VCaP (cell line): ENCODE measurements around the gene GRIP2.

ENCODE experiments used
- H3K27ac ChIP-seq: fragments of 450-650 bp; 2 replicates; pipeline ENCODE4 v1.5.1; 2017
- CTCF ChIP-seq: fragments of 450-650 bp; conservative IDR thresholded peaks from 2 replicates; pipeline ENCODE4 v1.5.1; 2017; ENCODE audit warnings: mild to moderate bottlenecking, moderate library complexity

The GRIP2 gene

GRCh38 chr3:14505001-14505802 is 34.9 kb downstream of the GRIP2 start:
- H3K27ac ChIP-seq, result no peak overlapping the region
- no peak for TF ChIP-seq CTCF

- no peak for TF ChIP-seq CTCF
- H3K27ac ChIP-seq, result no peak overlapping the region
Measured at GRCh38 chr3:14503706-14504065, 36.5 kb downstream of the GRIP2 start.

- TF ChIP-seq CTCF, result no peak
Measured at GRCh38 chr3:14503033-14503705, 37.0 kb downstream of the GRIP2 start.

GRCh38 chr3:14502472-14502871 is 37.7 kb downstream of the GRIP2 start:
- H3K27ac ChIP-seq, result no peak overlapping the region
- TF ChIP-seq CTCF, result no peak

More at GRCh38 chr3:14503033-14503705, 37.0 kb downstream of the GRIP2 start:
- H3K27ac ChIP-seq, result no peak overlapping the region

GRCh38 chr3:14497321-14497720 is 42.8 kb downstream of the GRIP2 start:
- H3K27ac ChIP-seq, result no peak overlapping the region
- no peak for TF ChIP-seq CTCF

GRCh38 chr3:14496351-14496750 is 43.8 kb downstream of the GRIP2 start:
- no peak for TF ChIP-seq CTCF

GRCh38 chr3:14494973-14495300 is 45.2 kb downstream of the GRIP2 start:
- no peak for TF ChIP-seq CTCF
- H3K27ac ChIP-seq, result no peak overlapping the region

More at GRCh38 chr3:14496351-14496750, 43.8 kb downstream of the GRIP2 start:
- no peak overlapping the region for H3K27ac ChIP-seq
